Ramos (cell line): ENCODE measurements around the gene PEX10.

Experiments
- in situ Hi-C: fragments of 300-500 bp; cut with MboI; formaldehyde crosslinking; loops from one replicate; pipeline ENCODE4 v1.14.3; 2022; ENCODE audit warnings: low sequenced_read_pairs; ENCODE audit not compliant: unreplicated experiment

PEX10 gene

GRCh38 chr1:2379733-2380404 is 32.5 kb downstream of the PEX10 start:
- in situ Hi-C loops: loop anchor here (5.0 to 25.0 kb wide), 2 partner anchors 183 to 768 kb away; partner anchors contain the start of genes FNDC10 and MIB2

DNA sequence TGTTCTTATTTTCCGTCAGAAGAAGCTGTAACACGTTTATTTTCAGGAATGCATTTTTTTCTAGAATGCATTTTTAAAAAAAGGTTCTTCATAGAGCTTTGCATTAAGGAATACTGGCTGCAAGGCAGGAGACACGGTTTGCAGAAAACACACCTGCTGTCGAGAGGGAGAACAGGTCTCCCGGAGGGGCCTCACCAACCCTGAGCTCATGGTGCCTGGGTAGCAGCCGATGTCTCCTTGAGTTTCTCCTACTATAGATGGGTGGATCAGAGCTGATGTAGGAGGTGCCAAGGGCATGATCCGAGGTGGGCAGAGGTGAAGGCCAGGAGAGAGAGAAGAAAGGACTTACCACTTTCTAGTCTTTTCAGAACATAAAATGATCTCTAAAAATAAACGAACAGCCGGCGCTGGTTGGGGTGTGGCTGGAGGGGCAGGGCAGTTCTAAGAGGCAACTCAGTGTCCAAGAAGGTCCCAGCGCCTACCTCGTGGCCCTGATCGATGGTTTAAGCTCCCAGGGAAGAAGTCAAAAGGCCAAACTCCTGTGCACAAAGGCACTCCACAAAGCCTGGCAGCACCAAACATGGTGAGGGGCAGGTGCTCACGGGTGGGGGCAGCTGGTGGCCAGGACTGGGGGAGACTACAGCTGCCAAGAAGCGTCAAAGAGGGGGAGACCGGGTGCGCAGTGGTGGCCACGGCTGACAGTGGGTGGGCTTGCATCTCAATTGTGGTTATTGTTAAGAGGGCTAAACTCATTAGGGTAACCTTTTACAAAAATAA is 33.2 kb downstream of the PEX10 start:
- in situ Hi-C loops: loop anchor here (5.0 to 25.0 kb wide), 2 partner anchors 182 to 767 kb away; partner anchors contain the start of genes FNDC10 and MIB2

GRCh38 chr1:2378441-2378851 is 33.9 kb downstream of the PEX10 start:
- in situ Hi-C loops: loop anchor here (5.0 to 25.0 kb wide), 2 partner anchors 181 to 766 kb away; partner anchors contain the start of genes FNDC10 and MIB2

GRCh38 chr1:2377751-2378440 is 34.5 kb downstream of the PEX10 start:
- in situ Hi-C loops: loop anchor here (5.0 to 25.0 kb wide), 2 partner anchors 181 to 766 kb away; partner anchors contain the start of genes FNDC10 and MIB2

- in situ Hi-C loops: loop anchor here (5.0 to 25.0 kb wide), 2 partner anchors 180 to 765 kb away; partner anchors contain the start of genes FNDC10 and MIB2
These were observed 35.3 kb downstream of the PEX10 start for GRCh38 chr1:2376931-2377672.

- in situ Hi-C loops: loop anchor here (5.0 to 25.0 kb wide), 2 partner anchors 179 to 764 kb away; partner anchors contain the start of genes FNDC10 and MIB2
These were observed 36.1 kb downstream of the PEX10 start for GRCh38 chr1:2376261-2376741.

DNA sequence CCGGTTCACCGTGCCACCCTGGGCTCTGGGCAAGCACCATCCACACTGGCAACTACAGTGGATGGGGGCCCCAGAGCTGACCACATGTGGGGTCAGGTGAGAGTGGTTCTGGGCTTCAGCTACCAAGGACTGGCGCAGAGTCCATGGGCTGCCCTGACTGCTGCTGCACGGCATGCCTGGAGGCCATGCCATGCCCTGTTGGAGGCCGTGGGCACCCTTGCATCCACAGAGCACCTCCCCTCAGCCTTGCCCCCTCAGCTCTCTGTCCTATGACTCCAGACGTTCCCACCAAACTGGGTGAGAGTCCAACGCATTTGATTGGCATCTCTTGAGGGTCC is 36.5 kb downstream of the PEX10 start:
- in situ Hi-C loops: loop anchor here (5.0 to 25.0 kb wide), 2 partner anchors 179 to 764 kb away; partner anchors contain the start of genes FNDC10 and MIB2

DNA sequence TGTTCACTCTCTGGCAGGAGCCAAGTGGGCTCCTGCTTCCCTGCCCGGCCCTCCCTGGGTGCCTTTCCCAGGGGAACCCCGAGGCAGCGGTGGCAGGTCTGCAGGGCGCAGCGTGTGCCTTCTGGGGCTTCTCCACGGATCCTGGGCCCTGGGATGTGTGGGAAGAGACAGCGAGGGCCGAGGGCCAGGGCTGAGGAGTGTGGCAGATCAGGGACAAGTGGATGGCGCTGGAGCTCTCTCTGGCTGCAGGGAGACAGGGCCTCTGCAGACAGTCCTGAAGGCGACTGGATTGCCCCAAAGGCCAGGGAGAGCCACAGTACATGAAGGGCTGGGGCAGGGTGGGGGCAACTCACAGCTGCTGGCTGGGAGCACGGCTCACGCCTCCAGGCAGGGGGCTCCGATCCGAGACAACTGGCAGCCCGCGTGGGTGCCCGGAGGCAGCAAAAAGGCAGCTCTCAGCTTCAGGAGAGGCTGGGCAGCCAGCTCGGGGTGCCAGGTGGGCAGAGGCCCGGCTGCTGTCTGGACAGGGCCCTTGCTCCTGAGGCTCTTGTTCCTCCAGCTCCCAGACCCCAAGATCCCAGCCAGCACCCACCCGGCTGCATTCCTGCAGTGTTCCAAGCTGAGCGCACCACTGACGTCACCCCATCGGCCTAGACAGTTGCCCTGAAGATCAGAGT is 37.0 kb downstream of the PEX10 start:
- in situ Hi-C loops: loop anchor here (5.0 to 25.0 kb wide), 2 partner anchors 178 to 763 kb away; partner anchors contain the start of genes FNDC10 and MIB2

GRCh38 chr1:2374252-2375155 is 37.9 kb downstream of the PEX10 start:
- in situ Hi-C loops: loop anchor here (5.0 to 25.0 kb wide), 2 partner anchors 177 to 762 kb away; partner anchors contain the start of genes FNDC10 and MIB2

- in situ Hi-C loops: no loop called here
These were observed 38.7 kb downstream of the PEX10 start for GRCh38 chr1:2373551-2374251.

GRCh38 chr1:2372551-2373490 is 39.5 kb downstream of the PEX10 start:
- in situ Hi-C loops: no loop called here

- in situ Hi-C loops: no loop called here
These were observed 44.2 kb downstream of the PEX10 start for GRCh38 chr1:2368053-2368744.

DNA sequence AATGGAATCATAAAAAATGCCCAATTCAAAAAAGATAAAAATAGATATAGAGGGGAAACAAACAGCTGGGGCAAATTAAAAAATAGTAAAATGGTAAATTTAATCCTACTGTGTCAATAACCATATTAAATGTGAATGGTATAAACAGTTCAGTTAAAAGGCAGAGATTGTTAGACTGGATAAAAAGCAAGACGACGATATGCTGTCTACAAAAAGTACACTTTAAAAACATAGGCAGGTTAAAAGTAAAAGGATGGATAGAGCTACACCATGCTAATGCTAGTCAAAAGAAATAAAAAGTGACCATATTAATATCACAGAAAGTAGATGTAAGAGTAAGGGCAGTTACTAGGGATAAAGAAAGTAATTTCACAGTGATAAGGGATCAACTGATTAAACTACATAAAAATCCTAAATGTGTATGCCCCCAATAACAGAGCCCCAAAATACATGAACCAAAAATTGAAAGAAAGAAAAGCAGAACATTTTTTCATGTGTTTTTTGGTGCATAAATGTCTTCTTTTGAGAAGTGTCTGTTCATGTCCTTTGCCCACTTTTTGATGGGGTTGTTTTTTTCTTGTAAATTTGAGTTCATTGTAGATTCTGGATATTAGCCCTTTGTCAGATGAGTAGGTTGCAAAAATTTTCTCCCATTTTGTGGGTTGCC is 48.4 kb downstream of the PEX10 start:
- in situ Hi-C loops: no loop called here

DNA sequence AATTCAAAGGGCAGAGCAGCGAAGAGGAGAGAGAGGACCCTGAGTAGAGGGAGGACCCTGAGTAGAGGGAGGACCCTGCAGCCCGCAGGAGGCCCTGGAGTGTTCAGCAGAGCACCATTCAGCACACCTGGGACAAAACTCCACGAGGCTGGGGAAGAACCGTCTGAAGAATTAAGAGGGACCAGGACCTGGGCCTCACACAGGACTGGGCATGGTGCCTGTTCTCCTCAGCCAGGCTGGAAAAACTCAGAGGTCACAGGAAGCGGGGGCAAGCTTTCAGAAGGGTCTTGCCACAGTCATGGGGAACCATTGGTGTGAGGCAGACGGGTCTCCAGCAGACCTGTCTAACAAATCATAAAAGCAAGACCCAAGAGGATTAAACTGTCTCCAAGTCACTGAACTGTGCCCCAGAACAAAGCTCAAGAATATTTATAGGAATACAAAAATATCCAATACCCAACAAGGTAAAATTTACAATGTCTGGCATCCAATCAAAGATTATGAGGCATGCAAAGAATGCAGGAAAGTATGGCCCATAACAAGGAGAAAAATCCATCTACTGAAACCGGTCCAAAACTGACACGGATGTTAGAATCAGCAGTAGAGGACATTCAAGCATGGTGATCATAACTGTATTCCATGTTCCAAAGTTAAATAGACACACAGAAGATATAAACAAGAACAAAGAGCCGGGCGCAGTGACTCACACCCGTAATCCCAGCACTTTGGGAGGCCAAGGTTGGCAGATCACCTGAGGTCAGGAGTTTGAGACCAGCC is 51.6 kb downstream of the PEX10 start:
- in situ Hi-C loops: no loop called here
